IMR-90 (cell line): ENCODE results near the gene ARPIN. TPM values are rescaled to one million over a fixed set of nuclear protein-coding genes. Genes with fewer than 3 reads are reported as not detected.
A peak's percentile ranks its signal among the peaks of the same experiment; 100 is the strongest.

Experiments
- ATAC-seq: fragments of 200-7000 bp; cut with Tn5 transposase; 2 replicates; pipeline ENCODE4 v1.9.1; 2020; ENCODE audit warnings: low read depth, mild to moderate bottlenecking, moderate library complexity
- BruUV-seq: library from RNA; stranded (reverse); fragments of 400-500 nt; replicated peaks from 2 replicates; lab custom pipeline; 2021; lab: Mats Ljungman, UMichigan
- CTCF ChIA-PET: fragments of 300-600 bp; formaldehyde crosslinking; extraction: SDS; loops from one replicate; lab custom pipeline; 2021; ENCODE audit warnings: antibody characterized with exemption; lab: Yijun Ruan, JAX
- POLR2A ChIA-PET: fragments of 300-600 bp; sonication (Branson Sonifier 250); formaldehyde crosslinking; loops from one replicate; lab custom pipeline; 2022; ENCODE audit warnings: antibody characterized with exemption; ENCODE audit not compliant: unreplicated experiment; lab: Charles Lee
- DNase-seq: peaks from one replicate; pipeline ENCODE4 v3.0.0; 2013
- H2AFZ ChIP-seq: replicated peaks from 2 replicates; pipeline ENCODE3; 2013; ENCODE audit warnings: low read length, mild to moderate bottlenecking; ENCODE audit not compliant: poor library complexity
- H2AK5ac ChIP-seq: 2 replicates; pipeline ENCODE4 v1.6.1; 2013; ENCODE audit warnings: low read depth, low read length, inconsistent platforms
- H2AK9ac ChIP-seq: replicated peaks from 2 replicates; pipeline ENCODE3; 2013; ENCODE audit warnings: mild to moderate bottlenecking, low read depth, low read length, moderate library complexity; ENCODE audit not compliant: poor library complexity
- H2BK120ac ChIP-seq: 2 replicates; pipeline ENCODE4 v1.6.1; 2013; ENCODE audit warnings: low read depth, low read length, inconsistent platforms
- H2BK15ac ChIP-seq: 3 replicates; pipeline ENCODE4 v1.6.1; 2013; ENCODE audit warnings: low read depth, low read length, inconsistent platforms
- H2BK20ac ChIP-seq: 2 replicates; pipeline ENCODE4 v1.6.1; 2013; ENCODE audit warnings: low read depth, mild to moderate bottlenecking, inconsistent platforms, low read length, moderate library complexity
- H2BK5ac ChIP-seq: 2 replicates; pipeline ENCODE4 v1.6.1; 2013; ENCODE audit warnings: mild to moderate bottlenecking, low read depth, low read length, inconsistent platforms; ENCODE audit not compliant: poor library complexity, severe bottlenecking
- H3K14ac ChIP-seq: replicated peaks from 2 replicates; pipeline ENCODE4 v1.6.1; 2013; ENCODE audit warnings: low read depth, low read length, inconsistent platforms
- H3K18ac ChIP-seq: 2 replicates; pipeline ENCODE4 v1.6.1; 2013; ENCODE audit warnings: low read depth, low read length, control low read depth
- H3K23ac ChIP-seq: 2 replicates; pipeline ENCODE4 v1.6.1; 2013; ENCODE audit warnings: low read depth, low read length, inconsistent platforms
- H3K27ac ChIP-seq: 2 replicates; pipeline ENCODE4 v1.5.1; 2013; ENCODE audit warnings: mild to moderate bottlenecking, control low read depth, low read length; ENCODE audit not compliant: insufficient read depth
- H3K27me3 ChIP-seq: 2 replicates; pipeline ENCODE4 v1.6.1; 2013; ENCODE audit warnings: low read length; ENCODE audit not compliant: control insufficient read depth, insufficient read depth
- H3K36me3 ChIP-seq: 2 replicates; pipeline ENCODE4 v1.6.1; 2013; ENCODE audit warnings: low read length, mixed read lengths; ENCODE audit not compliant: control insufficient read depth, insufficient read depth
- H3K4ac ChIP-seq: 2 replicates; pipeline ENCODE4 v1.6.1; 2013; ENCODE audit warnings: low read depth, low read length, inconsistent platforms
- H3K4me1 ChIP-seq: 2 replicates; pipeline ENCODE4 v1.6.1; 2013; ENCODE audit warnings: low read length, mixed read lengths; ENCODE audit not compliant: control insufficient read depth, insufficient read depth
- H3K4me2 ChIP-seq: 2 replicates; pipeline ENCODE4 v1.6.1; 2013; ENCODE audit warnings: low read depth, mild to moderate bottlenecking, control low read depth, low read length, moderate library complexity
- H3K4me3 ChIP-seq: 2 replicates; pipeline ENCODE4 v1.5.1; 2013; ENCODE audit warnings: low read depth, mild to moderate bottlenecking, control low read depth, low read length, moderate library complexity; ENCODE audit not compliant: insufficient read depth
- H3K56ac ChIP-seq: 2 replicates; pipeline ENCODE4 v1.6.1; 2013; ENCODE audit warnings: low read length, inconsistent platforms; ENCODE audit not compliant: insufficient read depth; ENCODE audit errors: extremely low read depth
- H3K79me1 ChIP-seq, 2 experiments: 2 replicates each; pipeline ENCODE4 v1.6.1; 2013; ENCODE audit warnings: low read length in 2 of 2, inconsistent platforms in 1 of 2, low read depth in 1 of 2
- H3K9ac ChIP-seq: 2 replicates; pipeline ENCODE4 v1.6.1; 2013; ENCODE audit warnings: low read depth, low read length, control low read depth
- H3K9me1 ChIP-seq: 2 replicates; pipeline ENCODE4 v1.6.1; 2013; ENCODE audit warnings: low read length, inconsistent platforms; ENCODE audit not compliant: insufficient read depth
- H3K9me3 ChIP-seq: 2 replicates; pipeline ENCODE4 v1.6.1; 2013; ENCODE audit warnings: low read length; ENCODE audit not compliant: control insufficient read depth, insufficient read depth
- H4K20me1 ChIP-seq: 2 replicates; pipeline ENCODE4 v1.6.1; 2013; ENCODE audit warnings: low read length, inconsistent platforms; ENCODE audit not compliant: insufficient read depth
- H4K5ac ChIP-seq: 2 replicates; pipeline ENCODE4 v1.6.1; 2013; ENCODE audit warnings: mild to moderate bottlenecking, low read depth, low read length, control low read depth
- H4K8ac ChIP-seq, 2 experiments: 2 replicates each; pipeline ENCODE4 v1.6.1; 2013; ENCODE audit warnings: low read depth in 2 of 2, low read length in 2 of 2, control low read depth in 1 of 2, inconsistent platforms in 1 of 2
- H4K91ac ChIP-seq: 2 replicates; pipeline ENCODE4 v1.6.1; 2013; ENCODE audit warnings: low read depth, low read length, inconsistent platforms; ENCODE audit not compliant: insufficient read depth
- FOS ChIP-seq: fragments of 150-350 bp; IDR thresholded peaks from 2 replicates; pipeline ENCODE4 v1.6.1; 2016; ENCODE audit warnings: low read depth, low read length
- WGBS, 2 experiments: methylation state at CpG; one replicate each; pipeline versions ENCODE4 v1.1.5 to v1.1.7; 2013; ENCODE audit warnings: missing lambda C conversion rate in 2 of 2; ENCODE audit not compliant: insufficient read length in 1 of 2; ENCODE audit errors: extremely low coverage in 2 of 2; 5-methylcytosine and 5-hydroxymethylcytosine counted together
- dilution Hi-C: fragments of 300-500 bp; cut with HindIII; formaldehyde crosslinking; loops from one replicate; pipeline ENCODE4 v1.14.3; 2018; ENCODE audit warnings: low sequenced_read_pairs; ENCODE audit not compliant: unreplicated experiment
- in situ Hi-C: fragments of 300-500 bp; cut with MboI; formaldehyde crosslinking; loops from 3 replicates; pipeline ENCODE4 v1.14.3; 2019; ENCODE audit warnings: low sequenced_read_pairs, inconsistent platforms, mixed read lengths
- intact Hi-C: fragments of 100-400 bp; cut with micrococcal nuclease; formaldehyde crosslinking; loops from 2 replicates; pipeline ENCODE4 v1.10.0; 2022
- polyA plus RNA-seq, 3 experiments: library from polyadenylated mRNA; depleted of rRNA; stranded (reverse); fragments of >200 nt; gene quantifications; 2 replicates each; pipeline ENCODE4 v1.2.3, GENCODE V29; 2012; ENCODE audit warnings: low replicate concordance in 1 of 3
- total RNA-seq: library from RNA; depleted of rRNA; stranded (reverse); fragments of >200 nt; gene quantifications from 2 replicates; pipeline ENCODE4 v1.2.3, GENCODE V29; 2012

The ARPIN gene
- total and polyA plus RNA-seq, 2 of the 4 experiments (the other 2 are of a cell fraction), result 3.9 to 8.8 TPM

DNA sequence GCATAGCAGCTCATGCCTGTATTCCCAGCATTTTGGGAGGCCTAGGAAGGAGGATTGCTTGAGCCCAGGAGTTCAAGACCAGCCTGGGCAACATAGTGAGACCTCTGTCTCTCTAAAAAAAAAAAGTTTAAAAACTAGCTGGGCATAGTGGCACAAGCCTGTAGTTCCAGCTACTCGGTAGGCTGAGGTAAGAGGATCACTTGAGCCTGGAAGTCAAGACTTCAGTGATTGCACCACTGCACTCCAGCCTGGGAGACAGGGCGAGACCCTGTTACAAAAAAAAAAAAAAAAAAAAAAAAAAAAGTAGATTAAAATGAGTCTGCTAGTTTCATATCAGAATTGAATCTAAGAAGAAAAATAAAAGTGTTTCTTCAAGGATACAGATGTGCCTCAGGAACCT, 65.7 kb downstream of the ARPIN start:
- Histone ChIP-seq H3K18ac (peak overlapping the region; percentile 90), H3K56ac (no peak overlapping the region), H4K8ac (peak overlapping the region in 1 of 2 experiments; percentile 62; a peak in 2 of 4 replicates), H2AFZ (no peak overlapping the region), H3K4me2 (no peak overlapping the region), H3K4me3 (no peak overlapping the region), H4K5ac (peak overlapping the region; percentile 79), H3K9me1 (peaks cover 4% of the 10 kb centered on the region), H2AK9ac (no peak overlapping the region), H2BK20ac (peak overlapping the region; percentile 85), H3K9ac (no peak overlapping the region), H3K79me1 (peaks cover 3 to 28% of the 10 kb centered on the region in 2 experiments; a peak in 3 of 4 replicates), H3K27me3 (no peaks in the 10 kb centered on the region), H3K14ac (peak overlapping the region; percentile 55), H4K91ac (peak overlapping the region; percentile 65), H3K36me3 (peaks cover 3% of the 10 kb centered on the region), H2BK120ac (peak overlapping the region; percentile 83), H2AK5ac (peak overlapping the region; percentile 79), H3K9me3 (no peaks in the 10 kb centered on the region), H2BK15ac (peak overlapping the region; percentile 86; the same call in 1 of the 3 replicates), H3K27ac (peak overlapping the region; percentile 61; the same call in 1 of the 2 replicates), H2BK5ac (peak overlapping the region; percentile 99), H3K23ac (no peak overlapping the region), H4K20me1 (peaks cover 3% of the 10 kb centered on the region; the same call in 1 of the 2 replicates), H3K4ac (peak overlapping the region; percentile 68), H3K4me1 (peaks cover 11% of the 10 kb centered on the region)
- intact Hi-C loops, result loop anchor here (5.0 kb wide), 1 partner anchor 75 kb away; no protein-coding TSS in a partner anchor
- WGBS, 2 experiments, result no CpG with 5 or more reads among the region's 2 CpGs
- in situ Hi-C loops, result no loop called here
- DNase-seq (no peak), ATAC-seq (no peak)
- dilution Hi-C loops, result no loop called here
- ChIA-PET POLR2A (interaction anchor here (0.7 kb wide), 2 partner anchors 9 to 29 kb away, joined by 8 to 9 read pairs; no protein-coding TSS in a partner anchor), CTCF (interaction anchor here (1.0 to 2.9 kb wide), 3 partner anchors 9 to 86 kb away, joined by 3 to 8 read pairs (median 3); no protein-coding TSS in a partner anchor)
- TF ChIP-seq FOS, result no peak
- no TSS peak for BruUV-seq
